HCT116 (cell line): ENCODE results near the gene EFCAB13. TPM values are rescaled to one million over a fixed set of nuclear protein-coding genes. Genes with fewer than 3 reads are reported as not detected.
A peak's percentile ranks its signal among the peaks of the same experiment; 100 is the strongest.

ENCODE experiments used
- ATAC-seq: fragments of 200-7000 bp; cut with Tn5 transposase; 2 replicates; pipeline ENCODE4 v1.9.1; 2020; ENCODE audit warnings: mild to moderate bottlenecking, moderate library complexity
- BruUV-seq: library from RNA; stranded (reverse); fragments of 400-500 nt; replicated peaks from 2 replicates; lab custom pipeline; 2021; lab: Mats Ljungman, UMichigan
- CTCF ChIA-PET: fragments of 300-600 bp; sonication (Branson Sonifier 250); formaldehyde crosslinking; loops from one replicate; lab custom pipeline; 2021; ENCODE audit warnings: antibody characterized with exemption; lab: Charles Lee
- POLR2A ChIA-PET: fragments of 300-600, 350-600 bp; sonication (Branson Sonifier 250); formaldehyde crosslinking; loops from one replicate; lab custom pipeline; 2021; ENCODE audit warnings: antibody characterized with exemption; lab: Charles Lee
- RAD21 ChIA-PET, 2 experiments: fragments of 300-600 bp; sonication (Branson Sonifier 250); formaldehyde crosslinking; loops; one replicate each; lab custom pipeline; 2023; ENCODE audit warnings: low total read pairs in 2 of 2; ENCODE audit not compliant: uncharacterized antibody in 2 of 2, unreplicated experiment in 2 of 2, low non-redundant PET in 1 of 2; lab: Charles Lee
- DNase-seq: peaks from one replicate; pipeline ENCODE4 v3.0.0-alpha.2; 2010; ENCODE audit warnings: low read depth, low spot score
- H2AFZ ChIP-seq: fragments of 200-600 bp; shearing (Covaris generic), sonication (generic); 2 replicates; pipeline ENCODE4 v1.6.1; 2017; ENCODE audit warnings: low read depth, mixed run types, mixed read lengths, antibody characterized with exemption, low read length; ENCODE audit not compliant: poor library complexity, severe bottlenecking
- H3K27ac ChIP-seq: 2 replicates; pipeline ENCODE4 v1.5.1; 2012; ENCODE audit warnings: low read depth, low read length
- H3K27me3 ChIP-seq: fragments of 200-600 bp; sonication (generic); 2 replicates; pipeline ENCODE4 v1.6.1; 2016; ENCODE audit warnings: mixed run types, low read length, mixed read lengths; ENCODE audit not compliant: insufficient read depth
- H3K36me3 ChIP-seq, 2 experiments: fragments of 200-500 bp in 1 of 2; fragments of 200-600 bp in 1 of 2; sonication (Bioruptor generic) in 1 of 2; sonication (generic) in 1 of 2; 2 replicates each; pipeline versions ENCODE4 v1.5.1 to v1.6.1; 2014 to 2016; ENCODE audit warnings: low read length in 2 of 2, inconsistent platforms in 1 of 2, mixed read lengths in 1 of 2, mixed run types in 1 of 2; ENCODE audit not compliant: insufficient read depth in 2 of 2, control insufficient read depth in 1 of 2
- H3K4me1 ChIP-seq, 2 experiments: fragments of 200-600 bp in 1 of 2; sonication (generic) in 1 of 2; 2 replicates each; pipeline versions ENCODE4 v1.5.1 to v1.6.1; 2012 to 2017; ENCODE audit warnings: low read length in 2 of 2, inconsistent platforms in 1 of 2, mild to moderate bottlenecking in 1 of 2, mixed read lengths in 1 of 2, mixed run types in 1 of 2, moderate library complexity in 1 of 2; ENCODE audit not compliant: insufficient read depth in 2 of 2, control insufficient read depth in 1 of 2
- H3K4me2 ChIP-seq: fragments of 200-600 bp; sonication (generic); 2 replicates; pipeline ENCODE4 v1.6.1; 2017; ENCODE audit warnings: mixed run types, low read length, mixed read lengths
- H3K4me3 ChIP-seq, 2 experiments: fragments of 200-600 bp in 1 of 2; sonication (generic) in 1 of 2; replicated peaks in 1 of 2; 2 replicates each; pipeline ENCODE4 v1.5.1; 2011 to 2016; ENCODE audit warnings: low read length in 2 of 2, control low read depth in 1 of 2, low read depth in 1 of 2, mild to moderate bottlenecking in 1 of 2, mixed read lengths in 1 of 2, mixed run types in 1 of 2
- H3K79me2 ChIP-seq: fragments of 200-600 bp; sonication (generic); 2 replicates; pipeline ENCODE4 v1.6.1; 2017; ENCODE audit warnings: mild to moderate bottlenecking, mixed run types, low read length, moderate library complexity, mixed read lengths; ENCODE audit not compliant: insufficient read depth
- H3K9ac ChIP-seq: fragments of 200-600 bp; sonication (generic); 2 replicates; pipeline ENCODE4 v1.6.1; 2016; ENCODE audit warnings: low read length, mixed read lengths
- H3K9me2 ChIP-seq: fragments of 200-600 bp; sonication (generic), shearing (Covaris generic); 2 replicates; pipeline ENCODE4 v1.6.1; 2017; ENCODE audit warnings: mixed run types, mild to moderate bottlenecking, moderate library complexity; ENCODE audit not compliant: insufficient read depth
- H3K9me3 ChIP-seq, 2 experiments: fragments of 200-500 bp in 1 of 2; fragments of 200-600 bp in 1 of 2; sonication (Bioruptor generic) in 1 of 2; sonication (generic) in 1 of 2; 2 replicates each; pipeline ENCODE4 v1.6.1; 2014 to 2017; ENCODE audit warnings: low read length in 2 of 2, mixed read lengths in 2 of 2, inconsistent platforms in 1 of 2, low read depth in 1 of 2, mild to moderate bottlenecking in 1 of 2, mixed run types in 1 of 2, moderate library complexity in 1 of 2; ENCODE audit not compliant: control insufficient read depth in 1 of 2, insufficient read depth in 1 of 2
- H4K20me1 ChIP-seq: fragments of 200-600 bp; sonication (generic), shearing (Covaris generic); 2 replicates; pipeline ENCODE4 v1.6.1; 2017; ENCODE audit warnings: mixed run types, mild to moderate bottlenecking, moderate library complexity; ENCODE audit not compliant: insufficient read depth
- CBX3 ChIP-seq: IDR thresholded peaks from 2 replicates; pipeline ENCODE4 v1.6.1; 2012; ENCODE audit warnings: low read depth
- CEBPB ChIP-seq: IDR thresholded peaks from 2 replicates; pipeline ENCODE4 v1.6.1; 2012; ENCODE audit warnings: low read depth
- CTCF ChIP-seq, 3 experiments: fragments of 200-600 bp in 1 of 3; sonication (generic) in 1 of 3; IDR thresholded peaks in 2 of 3; conservative IDR thresholded peaks in 1 of 3; 2 replicates each; pipeline ENCODE4 v1.5.1; 2012 to 2017; ENCODE audit warnings: low read depth in 2 of 3, low read length in 2 of 3, antibody characterized with exemption in 1 of 3, borderline replicate concordance in 1 of 3, control low read depth in 1 of 3, mild to moderate bottlenecking in 1 of 3, mixed read lengths in 1 of 3, mixed run types in 1 of 3, moderate library complexity in 1 of 3; ENCODE audit not compliant: insufficient read depth in 1 of 3
- EGR1 ChIP-seq: IDR thresholded peaks from 2 replicates; pipeline ENCODE4 v1.6.1; 2012; ENCODE audit warnings: low read depth
- ELF1 ChIP-seq: IDR thresholded peaks from 2 replicates; pipeline ENCODE4 v1.6.1; 2012; ENCODE audit warnings: low read depth, borderline replicate concordance
- EZH2 ChIP-seq: fragments of 200-600 bp; sonication (generic); IDR thresholded peaks from 2 replicates; pipeline ENCODE4 v1.6.1; 2017; ENCODE audit warnings: antibody characterized with exemption, mixed run types
- EZH2phosphoT487 ChIP-seq: fragments of 200-600 bp; IDR thresholded peaks from 2 replicates; pipeline ENCODE4 v1.6.1; 2018; ENCODE audit warnings: antibody characterized with exemption, borderline replicate concordance
- FOSL1 ChIP-seq: IDR thresholded peaks from 2 replicates; pipeline ENCODE4 v1.6.1; 2012; ENCODE audit warnings: low read depth
- JUND ChIP-seq: IDR thresholded peaks from 2 replicates; pipeline ENCODE4 v1.6.1; 2012
- POLR2A ChIP-seq: IDR thresholded peaks from 2 replicates; pipeline ENCODE4 v1.7.0; 2011; ENCODE audit warnings: borderline replicate concordance; ENCODE audit not compliant: insufficient read depth, insufficient read length; ENCODE audit errors: extremely low read depth
- RAD21 ChIP-seq: IDR thresholded peaks from 2 replicates; pipeline ENCODE4 v1.6.1; 2012; ENCODE audit warnings: low read depth, mild to moderate bottlenecking
- SIN3A ChIP-seq: IDR thresholded peaks from 2 replicates; pipeline ENCODE4 v1.6.1; 2012; ENCODE audit warnings: low read depth
- SRF ChIP-seq: IDR thresholded peaks from 2 replicates; pipeline ENCODE4 v1.6.1; 2012; ENCODE audit warnings: low read depth
- TCF7L2 ChIP-seq: IDR thresholded peaks from 2 replicates; pipeline ENCODE4 v1.7.0; 2011; ENCODE audit warnings: borderline replicate concordance, inconsistent platforms; ENCODE audit not compliant: insufficient read depth, insufficient read length; ENCODE audit errors: extremely low read depth
- YY1 ChIP-seq: IDR thresholded peaks from 2 replicates; pipeline ENCODE4 v1.6.1; 2011; ENCODE audit warnings: low read length, low read depth, moderate library complexity, mild to moderate bottlenecking; ENCODE audit not compliant: insufficient replicate concordance; ENCODE audit errors: extremely low read depth
- ZFX ChIP-seq: fragments of 450-650 bp; IDR thresholded peaks from 2 replicates; pipeline ENCODE4 v1.6.1; 2017
- ZNF274 ChIP-seq: fragments of 200-500 bp; sonication (Bioruptor generic); IDR thresholded peaks from 2 replicates; pipeline ENCODE4 v1.6.1; 2014; ENCODE audit warnings: mild to moderate bottlenecking, low read depth, low read length, inconsistent platforms
- intact Hi-C: fragments of 100-400 bp; cut with micrococcal nuclease; formaldehyde crosslinking; loops from 2 replicates; pipeline ENCODE4 v1.10.0; 2022
- total RNA-seq: library from RNA; stranded (reverse); gene quantifications from one replicate; pipeline ENCODE4 v1.2.1, GENCODE V29; 2021; ENCODE audit not compliant: unreplicated experiment
- TF ChIP-seq, protein P1 (sequence below): IDR thresholded peaks from 2 replicates; pipeline ENCODE4 v1.6.1; 2012
- TF ChIP-seq, protein P2 (sequence below): IDR thresholded peaks from 2 replicates; pipeline ENCODE4 v1.6.1; 2012; ENCODE audit warnings: low read depth
- TF ChIP-seq, protein P3 (sequence below): IDR thresholded peaks from 2 replicates; pipeline ENCODE4 v1.6.1; 2011; ENCODE audit warnings: mild to moderate bottlenecking, low read length, moderate library complexity; ENCODE audit not compliant: insufficient replicate concordance; ENCODE audit errors: extremely low read depth

The EFCAB13 gene
- total RNA-seq, 1 experiment from 2014 or later: not detected

- Histone ChIP-seq H3K79me2 (no peaks in the 10 kb centered on the region), H4K20me1 (no peaks in the 10 kb centered on the region), H3K9me3 (peaks cover 3 to 5% of the 10 kb centered on the region in 2 experiments; a peak in 1 of 4 replicates), H2AFZ (no peak overlapping the region), H3K9ac (no peak overlapping the region), H3K27me3 (no peaks in the 10 kb centered on the region), H3K36me3 (no peaks in the 10 kb centered on the region), H3K4me1 (no peaks in the 10 kb centered on the region), H3K9me2 (no peaks in the 10 kb centered on the region), H3K27ac (no peak overlapping the region), H3K4me3 (no peak overlapping the region), H3K4me2 (no peak overlapping the region)
- ATAC-seq (peak; percentile 9; the same call in 1 of the 2 replicates), DNase-seq (no peak)
- ChIA-PET RAD21 (no interaction called here), POLR2A (interaction anchor here (1.1 kb wide), 1 partner anchor 9 kb away, joined by 3 read pairs; no protein-coding TSS in a partner anchor), CTCF (no interaction called here)
- no peak for TF ChIP-seq SIN3A
- TF ChIP-seq CEBPB: no peak
- no peak for TF ChIP-seq EGR1
- TF ChIP-seq SRF: no peak
- TF ChIP-seq CBX3: no peak
- TF ChIP-seq TCF7L2: no peak
- TF ChIP-seq EZH2phosphoT487: no peak
- TF ChIP-seq, protein P1, sequence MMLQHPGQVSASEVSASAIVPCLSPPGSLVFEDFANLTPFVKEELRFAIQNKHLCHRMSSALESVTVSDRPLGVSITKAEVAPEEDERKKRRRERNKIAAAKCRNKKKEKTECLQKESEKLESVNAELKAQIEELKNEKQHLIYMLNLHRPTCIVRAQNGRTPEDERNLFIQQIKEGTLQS: no peak
- TF ChIP-seq ELF1: no peak
- TF ChIP-seq, protein P2, sequence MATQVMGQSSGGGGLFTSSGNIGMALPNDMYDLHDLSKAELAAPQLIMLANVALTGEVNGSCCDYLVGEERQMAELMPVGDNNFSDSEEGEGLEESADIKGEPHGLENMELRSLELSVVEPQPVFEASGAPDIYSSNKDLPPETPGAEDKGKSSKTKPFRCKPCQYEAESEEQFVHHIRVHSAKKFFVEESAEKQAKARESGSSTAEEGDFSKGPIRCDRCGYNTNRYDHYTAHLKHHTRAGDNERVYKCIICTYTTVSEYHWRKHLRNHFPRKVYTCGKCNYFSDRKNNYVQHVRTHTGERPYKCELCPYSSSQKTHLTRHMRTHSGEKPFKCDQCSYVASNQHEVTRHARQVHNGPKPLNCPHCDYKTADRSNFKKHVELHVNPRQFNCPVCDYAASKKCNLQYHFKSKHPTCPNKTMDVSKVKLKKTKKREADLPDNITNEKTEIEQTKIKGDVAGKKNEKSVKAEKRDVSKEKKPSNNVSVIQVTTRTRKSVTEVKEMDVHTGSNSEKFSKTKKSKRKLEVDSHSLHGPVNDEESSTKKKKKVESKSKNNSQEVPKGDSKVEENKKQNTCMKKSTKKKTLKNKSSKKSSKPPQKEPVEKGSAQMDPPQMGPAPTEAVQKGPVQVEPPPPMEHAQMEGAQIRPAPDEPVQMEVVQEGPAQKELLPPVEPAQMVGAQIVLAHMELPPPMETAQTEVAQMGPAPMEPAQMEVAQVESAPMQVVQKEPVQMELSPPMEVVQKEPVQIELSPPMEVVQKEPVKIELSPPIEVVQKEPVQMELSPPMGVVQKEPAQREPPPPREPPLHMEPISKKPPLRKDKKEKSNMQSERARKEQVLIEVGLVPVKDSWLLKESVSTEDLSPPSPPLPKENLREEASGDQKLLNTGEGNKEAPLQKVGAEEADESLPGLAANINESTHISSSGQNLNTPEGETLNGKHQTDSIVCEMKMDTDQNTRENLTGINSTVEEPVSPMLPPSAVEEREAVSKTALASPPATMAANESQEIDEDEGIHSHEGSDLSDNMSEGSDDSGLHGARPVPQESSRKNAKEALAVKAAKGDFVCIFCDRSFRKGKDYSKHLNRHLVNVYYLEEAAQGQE: no peak
- no peak for TF ChIP-seq CTCF (IDR thresholded peaks at IDR 0.05 in 2 of 3, conservative IDR thresholded peaks at IDR 0.05 in 1 of 3; ENCODE audit: borderline replicate concordance in 1 of 3, insufficient read depth in 1 of 3, low read depth in 2 of 3, low read length in 2 of 3)
- TF ChIP-seq FOSL1: no peak
- no peak for TF ChIP-seq ZNF274
- TF ChIP-seq JUND: no peak
- TF ChIP-seq ZFX: no peak
- TF ChIP-seq, protein P3, sequence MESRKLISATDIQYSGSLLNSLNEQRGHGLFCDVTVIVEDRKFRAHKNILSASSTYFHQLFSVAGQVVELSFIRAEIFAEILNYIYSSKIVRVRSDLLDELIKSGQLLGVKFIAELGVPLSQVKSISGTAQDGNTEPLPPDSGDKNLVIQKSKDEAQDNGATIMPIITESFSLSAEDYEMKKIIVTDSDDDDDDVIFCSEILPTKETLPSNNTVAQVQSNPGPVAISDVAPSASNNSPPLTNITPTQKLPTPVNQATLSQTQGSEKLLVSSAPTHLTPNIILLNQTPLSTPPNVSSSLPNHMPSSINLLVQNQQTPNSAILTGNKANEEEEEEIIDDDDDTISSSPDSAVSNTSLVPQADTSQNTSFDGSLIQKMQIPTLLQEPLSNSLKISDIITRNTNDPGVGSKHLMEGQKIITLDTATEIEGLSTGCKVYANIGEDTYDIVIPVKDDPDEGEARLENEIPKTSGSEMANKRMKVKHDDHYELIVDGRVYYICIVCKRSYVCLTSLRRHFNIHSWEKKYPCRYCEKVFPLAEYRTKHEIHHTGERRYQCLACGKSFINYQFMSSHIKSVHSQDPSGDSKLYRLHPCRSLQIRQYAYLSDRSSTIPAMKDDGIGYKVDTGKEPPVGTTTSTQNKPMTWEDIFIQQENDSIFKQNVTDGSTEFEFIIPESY: no peak
- no peak for TF ChIP-seq YY1
- no peak for TF ChIP-seq RAD21
- TF ChIP-seq POLR2A: no peak
- no peak for TF ChIP-seq EZH2
- no TSS peak for BruUV-seq
- intact Hi-C loops: no loop called here
Measured at GRCh38 chr17:47324224-47325020, 667 bp downstream of the EFCAB13 start.
